ENCODE results near the gene HRH3.

The HRH3 gene

GRCh38 chr20:62219992-62220665, at the start of gene HRH3:
HRH3 (minus strand) TSS chr20:62220278; CDS start chr20:62219970, 308 bp downstream.
- DNase-seq, result peak; percentile 43

DNA sequence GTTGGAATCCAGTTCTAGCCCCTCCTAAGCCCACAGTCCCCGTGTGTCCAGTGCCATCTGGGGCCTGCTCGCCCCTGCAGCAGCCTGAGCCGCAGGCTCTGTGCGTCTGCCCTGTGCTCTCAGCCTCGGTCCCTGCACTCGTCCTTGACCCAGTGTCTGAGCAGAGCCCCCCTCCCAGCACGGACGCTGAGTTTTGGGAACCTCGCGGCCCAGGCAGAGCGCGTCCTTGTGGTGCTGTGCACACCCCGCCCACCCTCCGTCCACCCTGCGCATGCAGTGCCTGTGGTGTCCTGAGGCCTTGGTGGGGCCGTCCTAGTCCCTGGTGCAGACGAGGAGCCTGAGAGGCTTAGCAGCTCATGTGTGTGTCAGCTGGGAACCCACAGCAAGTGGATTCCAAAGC, 49.8 kb upstream of the HRH3 start:
- no peak for DNase-seq

DNA sequence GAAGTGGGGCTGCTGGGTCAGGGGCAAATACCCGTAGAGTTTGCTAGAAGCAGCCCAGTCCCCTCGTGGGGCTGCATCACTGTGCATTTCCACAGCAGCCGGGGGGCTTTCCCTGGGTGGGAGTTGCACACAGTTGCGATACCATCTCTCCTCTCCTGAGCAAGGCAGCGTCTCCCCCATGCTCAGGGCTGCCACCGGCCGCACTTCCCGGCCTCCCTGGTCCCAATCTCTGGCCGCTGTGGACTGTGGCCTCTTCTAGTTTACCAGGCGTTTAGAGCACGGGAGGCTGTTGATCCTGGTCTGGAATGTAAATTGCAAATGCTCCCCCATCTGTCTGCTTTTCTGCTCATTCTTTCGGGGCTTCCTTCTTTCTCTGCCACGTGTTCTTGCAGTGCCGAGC, 49.3 kb upstream of the HRH3 start:
- no peak for DNase-seq

DNA sequence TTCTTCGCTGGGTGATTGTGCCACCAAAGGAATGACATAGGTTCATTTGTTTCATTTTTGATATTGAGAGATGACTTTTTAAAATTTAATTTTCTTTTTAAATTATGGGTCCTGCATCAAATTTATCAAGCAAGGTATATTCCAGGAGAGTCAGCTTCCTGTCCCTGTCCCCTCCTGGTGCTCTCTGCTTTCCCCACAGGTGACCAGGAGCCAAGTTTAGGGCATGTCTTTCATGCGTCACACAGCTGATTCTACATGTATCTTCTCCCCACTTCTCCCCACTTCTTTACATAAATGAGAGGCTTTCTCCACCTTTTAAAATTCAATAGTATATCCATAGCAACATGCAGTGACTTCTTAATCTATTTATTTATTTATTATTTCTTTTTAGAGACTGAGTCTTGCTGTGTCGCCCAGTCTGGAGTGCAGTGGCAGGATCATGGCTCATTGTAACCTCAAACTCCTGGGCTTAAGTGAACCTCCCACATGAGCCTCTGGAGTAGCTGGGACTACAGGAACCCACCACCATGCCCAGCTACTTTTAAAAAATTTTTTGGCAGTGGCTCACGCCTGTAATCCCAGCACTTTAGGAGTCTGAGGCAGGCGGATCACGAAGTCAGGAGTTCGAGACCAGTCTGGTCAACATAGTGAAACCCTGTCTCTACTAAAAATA, 48.3 kb upstream of the HRH3 start:
- DNase-seq, result no peak

- DNase-seq, result no peak
These were observed 47.5 kb upstream of the HRH3 start for GRCh38 chr20:62267543-62267942.

DNA sequence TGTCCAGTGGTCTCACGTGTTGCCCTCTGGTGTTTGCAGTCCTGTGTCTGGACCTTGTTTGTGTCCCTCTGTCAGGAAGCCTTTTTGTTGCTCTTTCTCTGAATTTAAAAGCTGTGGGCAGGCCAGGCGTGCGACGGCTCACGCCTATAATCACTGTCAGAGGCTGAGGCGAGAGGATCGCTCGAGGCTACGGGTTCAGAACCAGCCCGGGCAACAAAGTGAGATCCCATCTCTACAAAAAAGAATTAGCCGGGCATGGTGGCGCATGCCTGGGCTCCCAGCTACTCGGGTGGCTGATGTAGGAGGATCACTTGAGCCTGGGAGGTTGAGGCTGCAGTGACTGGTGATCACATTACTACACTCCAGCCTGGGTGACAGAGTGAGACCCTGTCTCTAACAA, 46.8 kb upstream of the HRH3 start:
- no peak for DNase-seq

DNA sequence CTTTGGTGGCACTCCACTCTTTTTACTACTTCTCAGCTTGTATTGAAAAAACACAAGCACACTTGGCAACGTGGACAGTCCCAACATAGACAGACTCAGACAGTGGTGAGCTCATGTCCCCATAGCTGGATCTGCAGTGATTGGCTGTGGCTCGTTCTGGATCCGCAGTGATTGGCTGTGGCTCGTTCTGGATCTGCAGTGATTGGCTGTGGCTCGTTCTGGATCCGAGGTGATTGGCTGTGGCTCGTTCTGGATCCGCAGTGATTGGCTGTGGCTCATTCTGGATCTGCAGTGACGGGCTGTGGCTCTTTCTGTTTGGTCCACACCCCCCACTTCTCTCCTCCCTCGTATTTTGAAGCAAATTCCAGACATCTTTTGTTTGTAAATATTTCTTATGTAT, 46.3 kb upstream of the HRH3 start:
- DNase-seq, result no peak

DNA sequence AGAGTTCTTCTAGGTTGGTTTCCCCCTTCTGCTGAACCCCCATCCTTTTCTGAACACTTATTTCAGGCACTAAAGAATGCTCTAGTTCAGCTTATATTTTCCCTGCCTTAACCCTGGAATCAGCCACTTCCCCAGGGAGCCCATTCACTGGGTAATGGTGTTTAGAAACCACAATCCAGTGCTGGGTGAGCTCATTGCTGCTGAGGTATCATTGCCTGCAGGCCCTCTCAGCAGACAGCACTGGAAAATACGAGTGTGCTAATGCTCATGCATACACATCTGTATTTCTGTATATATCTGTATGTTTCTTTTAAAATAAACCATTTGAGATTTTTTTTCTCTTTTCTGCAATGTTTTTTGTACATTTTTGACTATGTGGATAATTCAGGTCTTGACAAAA, 45.3 kb upstream of the HRH3 start:
- no peak for DNase-seq

GRCh38 chr20:62263396-62263795, 43.3 kb upstream of the HRH3 start:
- no peak for DNase-seq

- DNase-seq, result no peak
These were observed 42.0 kb upstream of the HRH3 start for GRCh38 chr20:62262064-62262463.

DNA sequence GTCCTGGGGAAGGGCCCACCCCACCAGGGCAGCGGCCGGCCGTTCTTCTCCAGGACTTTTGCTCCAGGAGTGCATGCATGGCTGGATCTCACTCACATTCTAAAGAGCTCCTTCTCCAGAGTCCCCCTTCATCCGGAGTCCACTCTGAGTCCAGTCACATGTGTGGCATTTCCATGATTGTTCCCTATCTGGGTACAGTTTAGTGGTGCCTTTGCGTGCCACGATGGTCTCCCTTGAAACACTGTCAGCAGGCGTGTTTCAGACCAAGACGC, 39.2 kb upstream of the HRH3 start:
- DNase-seq, result no peak

- no peak for DNase-seq
These were observed 38.6 kb upstream of the HRH3 start for GRCh38 chr20:62258499-62259293.

DNA sequence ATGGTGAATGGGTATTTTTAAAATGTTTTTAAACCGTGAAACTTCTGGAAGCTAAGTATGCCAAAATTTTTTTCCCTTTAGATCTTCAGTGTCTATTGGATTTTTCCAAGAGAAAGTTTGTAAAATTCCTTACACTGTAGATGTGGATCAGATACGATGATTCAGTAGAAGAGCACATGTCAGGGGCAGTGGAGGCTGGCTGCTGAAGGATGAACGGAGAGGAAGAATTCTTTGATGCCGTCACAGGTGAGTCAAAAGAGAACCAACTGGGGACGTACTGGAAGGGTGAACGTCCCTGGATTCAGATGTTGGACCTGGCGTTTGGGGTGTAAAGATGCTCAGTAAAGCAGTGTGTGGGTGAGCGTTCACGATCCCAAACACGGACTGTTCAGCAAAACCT, 35.9 kb upstream of the HRH3 start:
- DNase-seq, result no peak

GRCh38 chr20:62254021-62254724, 34.1 kb upstream of the HRH3 start:
- DNase-seq, result no peak

DNA sequence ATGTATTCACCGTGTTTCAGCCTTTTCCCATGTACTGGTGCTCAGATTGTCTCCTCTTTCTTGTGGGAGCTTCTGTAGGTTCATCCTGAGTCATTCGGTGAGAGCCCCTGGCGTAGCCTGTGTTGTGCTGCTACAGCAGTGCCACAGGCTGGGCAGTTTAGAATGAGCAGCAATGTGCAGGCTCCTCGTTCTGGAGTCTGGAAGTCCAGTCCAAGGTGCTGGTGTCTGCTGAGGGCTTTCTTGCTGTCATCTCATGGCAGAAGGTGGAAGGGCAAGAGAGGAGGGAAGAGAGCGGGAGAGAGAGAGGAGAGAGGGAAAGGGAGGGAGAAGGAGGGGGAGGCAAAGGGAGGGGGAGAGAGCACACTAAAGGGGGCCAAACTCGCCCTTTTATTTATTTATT, 33.3 kb upstream of the HRH3 start:
- no peak for DNase-seq

- no peak for DNase-seq
These were observed 32.4 kb upstream of the HRH3 start for GRCh38 chr20:62252342-62252966.

DNA sequence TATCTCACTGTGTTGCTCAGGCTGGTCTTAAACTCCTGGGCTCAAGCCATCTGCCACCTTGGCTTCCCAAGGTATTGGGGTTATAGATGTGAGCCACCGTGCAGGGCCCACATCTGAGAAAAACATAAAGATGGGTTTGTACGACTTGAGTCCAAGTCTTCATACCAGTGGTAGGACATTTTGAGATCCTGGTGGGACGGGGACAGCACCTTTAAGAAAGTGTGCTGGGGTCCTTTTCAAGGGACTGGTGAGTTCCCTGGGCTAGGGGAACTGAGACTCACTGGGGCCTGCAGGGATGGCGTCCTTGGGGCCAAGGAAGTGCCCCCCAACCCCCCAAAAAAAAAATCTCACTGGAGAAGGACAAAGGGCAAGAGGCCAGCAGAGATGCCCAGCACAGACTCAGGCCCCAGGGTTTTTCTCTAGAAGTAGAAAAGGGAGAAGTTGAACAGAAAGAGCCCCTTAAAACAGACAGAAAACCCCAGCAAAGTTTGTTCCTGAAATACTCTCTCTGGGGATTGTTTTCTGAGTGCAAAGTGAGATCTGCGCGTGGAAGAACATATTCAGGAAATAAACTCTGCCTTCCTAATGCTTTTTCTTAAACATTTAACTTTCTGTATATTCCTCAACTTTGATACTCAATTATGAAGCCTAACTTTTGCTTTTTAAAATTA, 28.9 kb upstream of the HRH3 start:
- DNase-seq, result no peak

DNA sequence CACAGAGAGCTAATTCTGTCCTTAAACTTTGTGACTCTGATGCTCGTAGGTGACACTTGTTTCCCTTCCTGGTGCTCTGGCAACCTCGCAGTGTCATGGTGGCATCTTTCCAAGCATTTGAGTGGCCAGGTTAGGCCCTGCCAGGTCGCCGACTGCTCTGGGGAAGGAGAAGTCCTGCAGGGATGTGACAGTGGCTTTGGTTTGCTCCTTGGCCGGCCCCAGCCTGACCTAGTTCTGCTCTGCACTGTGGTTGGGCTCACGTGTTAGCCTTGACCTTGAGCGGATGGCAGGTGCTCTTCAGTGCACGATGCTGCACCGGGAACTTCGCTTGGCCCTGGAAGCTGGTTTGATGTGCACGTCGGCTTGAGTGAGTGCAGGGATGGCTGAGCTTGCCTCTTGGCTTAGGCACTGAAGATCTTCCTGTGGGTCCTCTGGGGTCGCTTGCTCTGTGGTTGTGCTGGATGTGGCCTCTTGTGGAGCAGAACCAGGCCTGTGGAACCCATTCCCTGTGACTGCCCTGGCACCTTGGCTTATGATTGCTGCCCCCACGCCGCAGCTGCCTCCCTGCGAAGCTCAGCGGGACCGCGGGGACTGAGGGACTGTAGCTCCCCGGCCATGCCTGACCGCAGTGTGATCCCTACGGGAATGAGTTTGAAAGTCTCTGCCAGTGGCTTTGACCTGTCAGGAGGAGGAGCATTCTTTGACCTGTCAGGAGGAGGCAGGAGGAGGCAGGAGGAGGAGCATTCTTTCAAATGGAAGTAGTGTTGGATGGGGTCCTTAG, 27.0 kb upstream of the HRH3 start:
- DNase-seq, result no peak

- DNase-seq, result no peak
These were observed 26.4 kb upstream of the HRH3 start for GRCh38 chr20:62246431-62246830.

DNA sequence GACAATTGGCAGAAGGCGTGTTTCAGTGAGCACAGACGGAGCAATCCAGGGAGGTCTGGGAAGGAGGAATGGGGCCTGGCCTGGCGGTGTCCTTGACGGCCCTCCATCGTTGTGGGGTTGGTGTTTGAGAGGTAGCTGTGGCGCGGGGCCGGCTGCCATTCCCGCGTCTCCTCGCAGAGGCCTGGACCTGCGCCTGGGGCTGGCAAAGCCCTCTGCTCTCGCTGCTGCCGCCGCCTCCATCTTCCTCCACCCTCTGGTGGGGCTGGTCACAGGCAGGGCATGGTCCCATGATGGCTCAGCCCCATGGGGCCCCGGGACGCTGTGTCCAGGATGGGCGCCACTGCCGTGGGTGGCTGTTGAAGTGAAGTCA, 25.8 kb upstream of the HRH3 start:
- DNase-seq, result no peak

DNA sequence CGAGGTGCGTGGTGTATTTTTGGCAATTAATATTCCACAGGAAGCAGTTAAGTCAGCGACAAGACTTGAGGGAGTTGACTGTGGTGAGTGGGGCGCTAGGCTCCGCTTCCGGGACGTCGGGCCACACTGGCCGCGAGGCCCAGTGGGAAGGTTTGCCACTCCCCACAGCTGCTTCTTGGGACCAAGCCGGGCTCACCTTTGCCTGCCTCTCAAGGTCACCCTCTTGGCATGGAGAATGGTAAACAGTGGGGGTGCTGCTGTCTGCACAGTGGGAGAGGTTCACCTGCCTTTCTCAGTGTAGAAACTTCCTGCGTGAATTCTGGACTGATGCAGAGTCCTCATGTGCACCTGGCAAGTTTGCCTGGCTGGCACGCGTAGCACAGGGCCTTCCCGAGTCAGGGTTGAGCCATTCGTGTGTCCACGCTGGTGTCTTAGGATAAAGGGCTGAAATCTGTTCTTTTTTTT, 24.6 kb upstream of the HRH3 start:
- no peak for DNase-seq
